Kidney (tissue), 14 donors: ENCODE measurements around the gene RELL2. TPM values are rescaled to one million over a fixed set of nuclear protein-coding genes. Genes with fewer than 3 reads are reported as not detected.

Experiments used
- DNase-seq, 5 donors: peaks; one replicate each; pipeline ENCODE4 v3.0.0-alpha.2; 2013 to 2020
- FAIRE-seq: peaks from 2 replicates; lab custom pipeline; 2012; peaks lifted over from hg19 to GRCh38; lab: Jason Lieb, UNC
- H3K27ac ChIP-seq, 2 donors: one replicate each; pipeline ENCODE4 v1.7.0; 2013; ENCODE audit warnings: low read depth in 2 of 2, low read length in 2 of 2, inconsistent platforms in 1 of 2
- H3K27me3 ChIP-seq: one replicate; pipeline ENCODE4 v1.7.1; 2013; ENCODE audit warnings: low read length, inconsistent platforms; ENCODE audit not compliant: control insufficient read depth, insufficient read depth
- H3K36me3 ChIP-seq, 3 donors: one replicate each; pipeline versions ENCODE4 v1.7.0 to v1.7.1; 2013; ENCODE audit warnings: low read length in 3 of 3, control low read depth in 1 of 3, inconsistent platforms in 1 of 3; ENCODE audit not compliant: insufficient read depth in 3 of 3, control insufficient read depth in 2 of 3
- H3K4me1 ChIP-seq, 3 donors: one replicate each; pipeline versions ENCODE4 v1.7.0 to v1.7.1; 2013; ENCODE audit warnings: low read length in 3 of 3, inconsistent platforms in 1 of 3, low read depth in 1 of 3; ENCODE audit not compliant: control insufficient read depth in 2 of 3, insufficient read depth in 2 of 3
- H3K4me3 ChIP-seq, 3 donors: one replicate each; pipeline versions ENCODE4 v1.7.0 to v1.8.1; 2013; ENCODE audit warnings: low read length in 3 of 3, control low read depth in 1 of 3, inconsistent platforms in 1 of 3
- H3K9ac ChIP-seq, 3 donors: one replicate each; pipeline versions ENCODE4 v1.7.0 to v1.7.1; 2013; ENCODE audit warnings: low read length in 3 of 3, control low read depth in 1 of 3, inconsistent platforms in 1 of 3
- H3K9me3 ChIP-seq, 3 donors: one replicate each; pipeline versions ENCODE4 v1.7.0 to v1.7.1; 2013; ENCODE audit warnings: low read length in 3 of 3, control low read depth in 1 of 3, inconsistent platforms in 1 of 3; ENCODE audit not compliant: control insufficient read depth in 2 of 3, insufficient read depth in 1 of 3
- CTCF ChIP-seq: IDR thresholded peaks from 3 replicates; pipeline ENCODE4 v1.5.1; 2012; ENCODE audit warnings: mild to moderate bottlenecking, moderate library complexity, borderline replicate concordance; ENCODE audit not compliant: insufficient read depth; ENCODE audit errors: extremely low read depth
- intact Hi-C: fragments of 100-400 bp; cut with DNase I; formaldehyde crosslinking; loops from one replicate; pipeline ENCODE4 v1.11.1; 2022
- polyA plus RNA-seq: library from polyadenylated mRNA; stranded (reverse); fragments of 350-450 nt; fragmentation: Illumina TruSeq; extraction: RNeasy Lipid Tissue Mini Kit (QIAGEN cat#74804); gene quantifications from one replicate; pipeline ENCODE4 v1.2.3, GENCODE V29; 2014; ENCODE audit warnings: low read depth, low replicate concordance; ENCODE audit not compliant: insufficient read depth
- total RNA-seq: library from RNA; stranded (reverse); fragmentation: NEBNext Ultra II Directional; extraction: Animal tissue kit (Norgen Biotek cat#: 25700); gene quantifications from one replicate; pipeline ENCODE4 v1.2.1, GENCODE V29; 2021
- donor health status: control.
- donor health status: control.
- donor health status: control.
- donor health status: control.
- donor health status: control.
- donor health status: DM: yes; HTN: yes; CAD: no.
- donor health status: Normal renal cell carcinoma (clear cell type).

Gene RELL2
- total and polyA plus RNA-seq, 2 donors from 2014 or later, result 3.0 to 8.2 TPM

- no peak overlapping the region for H3K27ac ChIP-seq
- TF ChIP-seq CTCF, result no peak
- intact Hi-C loops, result no loop called here
- H3K36me3 ChIP-seq, result no peaks in the 10 kb centered on the region
- FAIRE-seq (no peak), DNase-seq (no peak)
- no peak overlapping the region for H3K4me3 ChIP-seq
- H3K27me3 ChIP-seq, result no peaks in the 10 kb centered on the region
- H3K4me1 ChIP-seq, result peaks cover 0 to 4% (median 0%) of the 10 kb centered on the region in 3 donors
- no peak overlapping the region for H3K9ac ChIP-seq
- H3K9me3 ChIP-seq, result no peaks in the 10 kb centered on the region
These were observed 12.4 kb downstream of the RELL2 start for GRCh38 chr5:141649056-141649688.

- FAIRE-seq (no peak), DNase-seq (no peak)
- Histone ChIP-seq H3K4me1 (peaks cover 0 to 4% (median 0%) of the 10 kb centered on the region in 3 donors), H3K27ac (no peak overlapping the region), H3K9ac (no peak overlapping the region), H3K27me3 (no peaks in the 10 kb centered on the region), H3K4me3 (no peak overlapping the region), H3K36me3 (no peaks in the 10 kb centered on the region), H3K9me3 (no peaks in the 10 kb centered on the region)
- intact Hi-C loops, result no loop called here
- TF ChIP-seq CTCF, result no peak
These were observed 13.2 kb downstream of the RELL2 start for GRCh38 chr5:141649972-141650371.

- Histone ChIP-seq H3K36me3 (no peaks in the 10 kb centered on the region), H3K27me3 (no peaks in the 10 kb centered on the region), H3K4me1 (peaks cover 0 to 4% (median 0%) of the 10 kb centered on the region in 3 donors), H3K27ac (no peak within 1 kb of the TSS), H3K9me3 (no peaks in the 10 kb centered on the region), H3K9ac (peak within 1 kb of the TSS in 2 of 3 donors; percentile 26 to 61), H3K4me3 (peak within 1 kb of the TSS; percentile 58 to 69 (median 62))
- intact Hi-C loops, result no loop called here
- FAIRE-seq (no peak), DNase-seq (peak; percentile 82 to 96 (median 92))
- TF ChIP-seq CTCF, result no peak
These were observed 14.3 kb downstream of the RELL2 start, which contains the start of gene FCHSD1 for GRCh38 chr5:141650851-141651727. TSS of gene FCHSD1 (minus strand) at chr5:141651418. CDS start at chr5:141651368, 50 bp downstream.
